ENCODE results near the gene SLC25A30. TPM values are rescaled to one million over a fixed set of nuclear protein-coding genes. Genes with fewer than 3 reads are reported as not detected.
"Not testable (repeated sequence)": the region's sequence is repeated elsewhere in the genome, so short reads cannot be mapped to it uniquely, and the experiment has no call there.

The SLC25A30 gene
- total RNA-seq, 4 donors from 2014 or later, result 1.7 to 6.7 (median 5.8) TPM

- Histone ChIP-seq H3K27ac (peak overlapping the region in 2 of 4 donors; percentile 36 to 48), H3K4me1 (peaks cover 0 to 14% (median 0%) of the 10 kb centered on the region in 3 donors), H3K36me3 (peaks cover 0 to 74% (median 0%) of the 10 kb centered on the region in 3 donors), H3K27me3 (no peaks in the 10 kb centered on the region), H3K4me3 (no peak overlapping the region), H3K9me3 (no peaks in the 10 kb centered on the region)
- no peak for TF ChIP-seq POLR2A (IDR thresholded peaks at IDR 0.05)
- WGBS, 2 donors, result 66 to 80% methylated on average over 5 to 7 of the region's 7 CpGs
- no peak for DNase-seq
- intact Hi-C loops (cut with DNase I), result no loop called here
These were observed 61.1 kb downstream of the SLC25A30 start for GRCh38 chr13:45356966-45357672.

GRCh38 chr13:45353895-45354294, 64.3 kb downstream of the SLC25A30 start:
- H3K4me3 ChIP-seq, result no peak overlapping the region
- WGBS, 2 donors, result 86 to 91% methylated on average over 1 of the region's 1 CpG
- intact Hi-C loops (cut with DNase I), result no loop called here
- no peak overlapping the region for H3K27ac ChIP-seq
- no peaks in the 10 kb centered on the region for H3K27me3 ChIP-seq
- peaks cover 0 to 93% (median 0%) of the 10 kb centered on the region in 3 donors for H3K36me3 ChIP-seq
- H3K4me1 ChIP-seq, result peaks cover 0 to 9% (median 0%) of the 10 kb centered on the region in 3 donors
- H3K9me3 ChIP-seq, result no peaks in the 10 kb centered on the region
- TF ChIP-seq CTCF (IDR thresholded peaks at IDR 0.05), result no peak
- no peak for TF ChIP-seq POLR2A (IDR thresholded peaks at IDR 0.05)
- DNase-seq, result no peak

GRCh38 chr13:45352031-45352430, 66.1 kb downstream of the SLC25A30 start:
- WGBS, 2 donors, result 30 to 63% methylated on average over 6 to 9 of the region's 10 CpGs
- TF ChIP-seq POLR2A (IDR thresholded peaks at IDR 0.05) (no peak), CTCF (IDR thresholded peaks at IDR 0.05) (no peak)
- peaks cover 0 to 98% (median 0%) of the 10 kb centered on the region in 3 donors for H3K36me3 ChIP-seq
- H3K9me3 ChIP-seq, result no peaks in the 10 kb centered on the region
- no peak overlapping the region for H3K4me3 ChIP-seq
- peak overlapping the region; percentile 44 to 75 (median 65) for H3K27ac ChIP-seq
- no peak for DNase-seq
- peaks cover 0 to 9% (median 0%) of the 10 kb centered on the region in 3 donors for H3K4me1 ChIP-seq
- no peaks in the 10 kb centered on the region for H3K27me3 ChIP-seq
- intact Hi-C loops (cut with DNase I), result no loop called here

GRCh38 chr13:45350152-45350551, 68.0 kb downstream of the SLC25A30 start:
- Histone ChIP-seq H3K9me3 (no peaks in the 10 kb centered on the region), H3K4me1 (peaks cover 0 to 9% (median 0%) of the 10 kb centered on the region in 3 donors), H3K27me3 (no peaks in the 10 kb centered on the region), H3K36me3 (peaks cover 0 to 98% (median 0%) of the 10 kb centered on the region in 3 donors), H3K27ac (peak overlapping the region in 1 of 4 donors; percentile 75), H3K4me3 (no peak overlapping the region)
- no peak for DNase-seq
- intact Hi-C loops (cut with DNase I), result no loop called here
- 85 to 93% methylated on average over 8 of the region's 8 CpGs for WGBS, 2 donors
- TF ChIP-seq POLR2A (IDR thresholded peaks at IDR 0.05) (no peak), CTCF (IDR thresholded peaks at IDR 0.05) (no peak)

GRCh38 chr13:45349438-45349837, 68.7 kb downstream of the SLC25A30 start:
- peaks cover 0 to 98% (median 5%) of the 10 kb centered on the region in 3 donors for H3K36me3 ChIP-seq

GRCh38 chr13:45344064-45344463, 74.1 kb downstream of the SLC25A30 start:
- intact Hi-C loops (cut with DNase I), result not testable (repeated sequence)
- peaks cover 0 to 62% (median 6%) of the 10 kb centered on the region in 3 donors for H3K36me3 ChIP-seq
- WGBS, 2 donors, result 92 to 98% methylated on average over 8 of the region's 8 CpGs

More at GRCh38 chr13:45349438-45349837, 68.7 kb downstream of the SLC25A30 start:
- Histone ChIP-seq H3K27me3 (no peaks in the 10 kb centered on the region), H3K4me1 (peaks cover 0 to 9% (median 0%) of the 10 kb centered on the region in 3 donors), H3K9me3 (no peaks in the 10 kb centered on the region), H3K4me3 (no peak overlapping the region), H3K27ac (peak overlapping the region in 1 of 4 donors; percentile 37)
- no peak for DNase-seq
- TF ChIP-seq POLR2A (IDR thresholded peaks at IDR 0.05), result no peak
- no peak for TF ChIP-seq CTCF (IDR thresholded peaks at IDR 0.05)
- intact Hi-C loops (cut with DNase I), result no loop called here
- 44 to 55% methylated on average over 2 of the region's 2 CpGs for WGBS, 2 donors

More at GRCh38 chr13:45344064-45344463, 74.1 kb downstream of the SLC25A30 start:
- not testable (repeated sequence) for H3K4me3 ChIP-seq, H3K9me3 ChIP-seq, DNase-seq, H3K27me3 ChIP-seq
- Histone ChIP-seq H3K27ac (peak overlapping the region in 2 of 4 donors; percentile 2 to 100), H3K4me1 (peaks cover 10 to 33% (median 14%) of the 10 kb centered on the region in 3 donors)
